Stimulated activated effector memory CD8-positive, alpha-beta T cell treated with anti-CD3 and anti-CD28 coated beads, Interleukin-12 subunit alpha, Interleukin-12 subunit beta, amount 100 ng/mL, for 72 hours (primary cell): ENCODE data around the gene ZNF493.
A peak's percentile ranks its signal among the peaks of the same experiment; 100 is the strongest.

ENCODE experiments used
- ATAC-seq: fragments of 150-1000 bp; cut with Tn5 transposase; 2 replicates; pipeline ENCODE4 v1.10.0; 2021
- DNase-seq, 2 donors: peaks; one replicate each; pipeline ENCODE4 v3.0.0; 2021 to 2022; ENCODE audit warnings: low spot score in 2 of 2
- H3K27ac Mint-ChIP-seq: one replicate; pipeline ENCODE4 v1.8.0; 2022; ENCODE audit warnings: mild to moderate bottlenecking, mixed read lengths
- H3K36me3 Mint-ChIP-seq: one replicate; pipeline ENCODE4 v1.8.0; 2022; ENCODE audit warnings: mild to moderate bottlenecking, mixed read lengths
- H3K4me1 Mint-ChIP-seq: one replicate; pipeline ENCODE4 v1.8.0; 2022; ENCODE audit warnings: mixed read lengths
- H3K4me3 Mint-ChIP-seq: one replicate; pipeline ENCODE4 v1.8.0; 2022; ENCODE audit warnings: mild to moderate bottlenecking, mixed read lengths
- H3K9me3 Mint-ChIP-seq: one replicate; pipeline ENCODE4 v1.8.0; 2022; ENCODE audit warnings: mixed read lengths

The ZNF493 gene

DNA sequence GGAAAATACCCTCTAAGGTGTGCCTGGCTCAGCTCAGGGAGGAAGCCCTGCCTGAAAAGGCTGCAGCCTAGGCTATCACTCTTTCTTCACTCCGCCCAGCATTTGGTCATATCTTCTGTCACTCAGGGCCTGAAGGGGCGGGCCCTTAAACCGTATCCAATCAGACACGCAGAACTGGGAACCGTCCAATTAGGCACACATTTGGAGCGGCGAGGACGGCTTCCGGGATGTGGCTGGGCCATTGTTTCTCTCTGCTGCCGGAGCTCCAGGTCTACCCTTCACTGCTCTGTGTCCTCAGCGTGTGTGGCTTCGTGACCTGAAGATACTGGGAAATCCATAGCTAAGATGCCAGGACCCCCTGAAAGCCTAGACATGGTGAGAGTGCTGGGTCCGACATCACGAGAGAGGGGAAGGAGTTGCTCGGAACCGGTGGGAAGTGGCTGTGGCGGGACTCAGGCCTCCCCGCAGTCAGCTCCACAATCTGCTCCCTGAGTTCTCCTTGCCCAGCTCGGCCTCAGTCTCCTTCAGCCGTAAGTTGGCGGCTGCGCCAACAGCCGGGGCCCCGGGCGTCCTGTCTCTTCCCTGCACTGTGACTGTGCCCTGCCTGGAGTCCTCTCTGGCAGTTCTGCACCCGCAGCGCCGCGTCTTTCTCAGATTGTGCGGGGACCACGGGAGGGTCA, at the start of gene ZNF493:
ZNF493 (plus strand) TSS at position 241 of the 680 bp plus-strand sequence; CDS start at position 346, 105 bp downstream.
- Mint-ChIP-seq H3K9me3 (peaks cover 3% of the 10 kb centered on the region), H3K36me3 (peaks cover 42% of the 10 kb centered on the region), H3K4me3 (peak within 1 kb of the TSS; percentile 90), H3K27ac (peak within 1 kb of the TSS; percentile 91), H3K4me1 (peaks cover 27% of the 10 kb centered on the region)
- DNase-seq (peak; percentile 68 to 92), ATAC-seq (peak; percentile 100)

DNA sequence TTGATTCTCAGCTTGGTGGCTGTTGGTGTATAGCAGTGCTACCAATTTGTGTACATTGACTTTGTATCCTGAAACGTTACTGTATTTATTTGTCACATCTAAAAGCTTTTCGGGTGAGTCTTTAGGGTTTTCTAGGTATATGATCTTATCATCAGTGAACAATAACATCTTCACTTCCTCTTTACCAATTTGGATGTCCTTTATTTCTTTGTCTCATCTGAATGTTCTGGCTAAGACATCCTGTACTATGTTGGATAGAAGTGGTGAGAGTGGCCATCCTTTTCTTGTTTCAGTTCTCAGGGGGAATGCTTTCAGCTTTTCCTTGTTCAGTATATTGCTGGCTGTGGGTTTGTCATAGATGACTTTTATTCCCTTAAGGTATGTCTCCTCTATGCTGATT, 44.1 kb upstream of the ZNF493 start:
- Mint-ChIP-seq H3K9me3 (peaks cover 11% of the 10 kb centered on the region), H3K36me3 (no peaks in the 10 kb centered on the region), H3K27ac (no peak overlapping the region), H3K4me1 (no peaks in the 10 kb centered on the region), H3K4me3 (no peak overlapping the region)
- ATAC-seq, result no peak
- DNase-seq, result no peak

DNA sequence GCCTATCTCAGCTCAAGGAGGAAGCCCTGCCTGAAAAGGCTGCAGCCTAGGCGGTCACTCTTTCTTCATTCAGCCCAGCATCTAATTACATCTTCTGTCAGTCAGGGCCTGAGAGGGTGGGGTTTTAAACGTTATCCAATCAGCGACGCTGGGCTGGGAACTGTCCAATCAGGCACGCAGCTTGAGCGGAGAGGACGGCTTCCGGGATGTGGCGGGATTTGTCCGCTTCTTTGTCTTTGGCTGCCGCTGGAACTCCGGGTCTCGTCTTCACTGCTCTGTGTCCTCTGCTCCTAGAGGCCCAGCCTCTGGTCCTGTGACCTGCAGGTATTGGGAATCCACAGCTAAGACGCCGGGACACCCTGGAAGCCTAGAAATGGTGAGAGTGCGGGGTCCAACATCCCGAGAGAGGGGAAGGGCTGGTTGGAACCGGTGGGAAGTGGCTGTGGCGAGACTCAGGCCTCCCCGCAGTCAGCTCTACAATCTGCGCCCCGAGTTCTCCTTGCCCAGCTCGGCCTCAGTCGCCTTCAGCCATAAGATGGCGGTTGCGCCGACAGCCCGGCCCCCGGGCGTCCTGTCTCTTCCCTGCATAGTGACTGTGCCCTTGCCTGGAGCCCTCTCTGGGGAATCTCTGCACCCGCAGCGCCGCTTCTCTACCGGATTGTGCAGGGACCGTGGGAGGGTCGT, 38.0 kb upstream of the ZNF493 start, which contains the start of gene ZNF738:
ZNF738 (plus strand) TSS at position 233 of the 684 bp plus-strand sequence; CDS start at position 374, 141 bp downstream.
- Mint-ChIP-seq H3K4me1 (peaks cover 7% of the 10 kb centered on the region), H3K4me3 (peak within 1 kb of the TSS; percentile 99), H3K27ac (peak within 1 kb of the TSS; percentile 97), H3K9me3 (no peaks in the 10 kb centered on the region), H3K36me3 (peaks cover 42% of the 10 kb centered on the region)
- DNase-seq, result peak; percentile 65 to 86
- ATAC-seq, result peak; percentile 99

DNA sequence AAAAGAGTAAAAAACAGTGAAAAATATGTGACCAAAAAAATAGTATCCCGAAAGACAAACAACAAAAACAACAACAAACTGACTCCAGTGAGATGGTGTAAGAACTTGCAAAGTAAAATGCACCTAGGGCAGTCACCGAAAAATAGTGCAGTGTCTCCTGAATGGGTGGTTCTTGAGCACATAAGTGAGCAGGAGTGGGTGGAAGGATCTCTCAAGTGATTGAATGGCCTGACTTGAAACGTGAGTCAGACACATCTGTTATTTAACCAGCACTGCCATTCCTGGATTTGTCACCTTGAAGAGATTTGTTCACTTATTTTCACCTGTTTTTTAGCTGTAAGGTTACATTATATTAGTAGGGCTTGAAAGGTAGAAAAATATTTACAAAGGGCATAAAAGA, 34.6 kb upstream of the ZNF493 start:
- peaks cover 7% of the 10 kb centered on the region for H3K4me1 Mint-ChIP-seq
- peaks cover 3% of the 10 kb centered on the region for H3K9me3 Mint-ChIP-seq
- no peak overlapping the region for H3K4me3 Mint-ChIP-seq
- ATAC-seq (no peak), DNase-seq (no peak)
- H3K36me3 Mint-ChIP-seq, result peaks cover 67% of the 10 kb centered on the region
- H3K27ac Mint-ChIP-seq, result no peak overlapping the region

DNA sequence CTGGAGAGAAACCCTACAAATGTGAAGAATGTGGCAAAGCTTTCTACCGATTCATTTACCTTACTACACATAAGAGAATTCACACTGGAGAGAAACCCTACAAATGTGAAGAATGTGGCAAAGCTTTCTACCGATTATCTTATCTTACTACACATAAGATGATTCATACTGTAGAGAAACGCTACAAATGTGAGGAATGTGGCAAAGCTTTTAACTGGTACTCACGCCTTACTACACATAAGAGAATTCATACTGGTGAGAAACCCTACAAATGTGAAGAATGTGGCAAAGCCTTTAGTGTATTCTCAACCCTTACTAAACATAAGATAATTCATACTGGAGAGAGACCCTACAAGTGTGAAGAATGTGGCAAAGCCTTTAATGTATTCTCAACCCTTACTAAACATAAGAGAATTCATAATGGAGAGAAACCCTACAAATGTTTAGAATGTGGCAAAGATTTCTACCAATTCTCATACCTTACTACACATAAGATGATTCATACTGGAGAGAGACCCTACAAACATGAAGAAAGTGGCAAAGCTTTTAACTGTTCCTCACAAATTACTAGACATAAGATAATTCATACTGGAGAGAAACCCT, 12.9 kb upstream of the ZNF493 start:
- DNase-seq, result no peak
- H3K36me3 Mint-ChIP-seq, result peaks cover 36% of the 10 kb centered on the region

DNA sequence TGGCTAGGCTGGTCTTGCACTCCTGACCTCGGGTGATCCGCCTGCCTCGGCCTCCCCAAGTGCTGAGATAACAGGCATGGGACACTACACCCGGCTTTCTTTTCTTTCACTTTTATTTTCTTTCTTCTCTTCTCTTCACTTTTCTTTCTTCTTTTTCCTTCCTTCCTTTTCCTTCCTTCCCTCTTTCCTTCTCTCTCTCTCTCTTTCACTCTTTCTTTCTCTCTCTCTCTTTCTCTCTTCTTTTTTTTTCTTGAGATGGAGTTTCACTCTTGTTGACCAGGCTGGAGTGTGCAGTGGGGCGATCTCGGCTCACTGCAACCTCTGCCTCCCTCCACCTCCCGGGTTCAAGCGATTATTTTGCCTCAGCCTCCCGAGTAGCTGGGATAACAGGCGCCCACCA, 812 bp upstream of the ZNF493 start:
- ATAC-seq, result no peak
- Mint-ChIP-seq H3K9me3 (peaks cover 3% of the 10 kb centered on the region), H3K36me3 (peaks cover 36% of the 10 kb centered on the region), H3K4me3 (peak overlapping the region; percentile 90), H3K27ac (no peak overlapping the region), H3K4me1 (peaks cover 26% of the 10 kb centered on the region)
- no peak for DNase-seq

More for the DNA sequence above, 12.9 kb upstream of the ZNF493 start:
- Mint-ChIP-seq H3K4me3 (no peak overlapping the region), H3K4me1 (no peaks in the 10 kb centered on the region), H3K27ac (no peak overlapping the region), H3K9me3 (peaks cover 40% of the 10 kb centered on the region)
- no peak for ATAC-seq

DNA sequence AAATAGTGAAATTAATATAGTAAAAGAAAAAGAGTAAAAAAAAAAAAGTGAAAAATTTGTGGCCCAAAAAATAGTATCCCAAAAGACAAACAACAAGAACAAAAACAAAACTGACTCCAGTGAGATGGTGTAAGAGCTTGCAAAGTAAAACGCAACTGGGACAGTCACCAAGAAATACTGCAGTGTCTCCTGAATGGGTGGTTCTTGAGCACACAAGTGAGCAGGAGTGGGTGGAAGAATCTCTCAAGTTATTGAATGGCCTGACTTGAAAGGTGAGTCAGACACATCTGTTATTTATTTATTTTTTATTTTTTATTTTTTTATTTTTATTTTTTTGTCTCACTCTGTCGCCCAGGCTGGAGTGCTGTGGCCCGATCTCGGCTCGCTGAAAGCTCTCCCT, 1.9 kb downstream of the ZNF493 start:
- Mint-ChIP-seq H3K4me3 (no peak overlapping the region), H3K27ac (no peak overlapping the region), H3K4me1 (peaks cover 39% of the 10 kb centered on the region), H3K36me3 (peaks cover 47% of the 10 kb centered on the region), H3K9me3 (no peaks in the 10 kb centered on the region)
- ATAC-seq (no peak), DNase-seq (no peak)

DNA sequence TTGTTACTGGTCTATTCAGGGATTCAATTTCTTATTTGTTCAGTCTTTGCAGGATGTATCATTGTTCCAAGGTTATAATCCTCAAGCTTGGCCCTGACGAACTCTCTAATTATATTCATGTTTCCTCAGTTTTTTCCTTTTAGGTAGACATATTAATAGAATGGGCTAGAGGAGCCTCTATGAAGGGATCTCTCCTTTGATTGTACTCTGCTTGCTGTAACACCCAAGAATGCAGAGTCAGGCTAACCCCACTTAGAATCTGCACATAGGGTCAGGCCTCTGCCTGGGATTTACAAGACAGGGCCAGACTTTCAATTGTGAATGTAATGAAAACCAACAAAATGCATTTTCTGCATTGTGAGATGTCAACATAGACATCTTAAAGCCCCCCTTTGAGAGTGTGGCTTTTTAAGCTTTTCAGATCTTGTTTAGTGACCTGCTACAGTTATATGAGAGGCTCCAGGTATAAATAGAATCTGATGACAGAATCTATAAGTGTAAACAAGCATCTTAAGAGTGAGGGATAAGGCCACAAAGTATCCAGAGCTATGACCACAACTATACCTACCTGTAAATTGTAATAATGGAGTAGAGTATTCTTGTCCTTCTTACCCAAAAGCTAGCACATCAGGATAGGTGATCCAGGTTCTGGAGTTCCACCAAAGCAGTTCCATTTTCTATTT, 5.5 kb downstream of the ZNF493 start:
- ATAC-seq (no peak), DNase-seq (no peak)
- Mint-ChIP-seq H3K36me3 (peaks cover 70% of the 10 kb centered on the region), H3K4me3 (no peak overlapping the region), H3K4me1 (peaks cover 34% of the 10 kb centered on the region), H3K27ac (peak overlapping the region; percentile 55), H3K9me3 (no peaks in the 10 kb centered on the region)

DNA sequence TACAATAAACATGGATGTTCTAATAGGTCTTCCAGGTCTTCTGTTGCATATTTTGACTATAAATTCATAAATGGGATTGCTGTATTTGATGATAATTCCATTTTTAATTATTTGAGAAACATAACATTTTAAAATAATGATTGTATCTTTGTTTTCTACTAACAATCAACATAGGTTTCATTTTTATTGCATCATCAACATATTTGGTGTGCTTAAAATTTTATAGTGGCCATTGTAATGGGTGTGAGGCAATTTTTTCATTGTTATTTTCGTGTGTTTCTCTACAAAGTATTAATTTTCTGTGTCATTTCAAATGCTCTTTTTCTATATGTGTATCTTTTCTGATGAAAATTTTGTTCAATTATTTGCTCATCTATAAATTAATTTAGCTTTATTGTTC, 13.2 kb downstream of the ZNF493 start:
- DNase-seq (no peak), ATAC-seq (no peak)
- Mint-ChIP-seq H3K27ac (no peak overlapping the region), H3K9me3 (peaks cover 7% of the 10 kb centered on the region), H3K4me3 (no peak overlapping the region), H3K36me3 (peaks cover 81% of the 10 kb centered on the region), H3K4me1 (no peaks in the 10 kb centered on the region)

DNA sequence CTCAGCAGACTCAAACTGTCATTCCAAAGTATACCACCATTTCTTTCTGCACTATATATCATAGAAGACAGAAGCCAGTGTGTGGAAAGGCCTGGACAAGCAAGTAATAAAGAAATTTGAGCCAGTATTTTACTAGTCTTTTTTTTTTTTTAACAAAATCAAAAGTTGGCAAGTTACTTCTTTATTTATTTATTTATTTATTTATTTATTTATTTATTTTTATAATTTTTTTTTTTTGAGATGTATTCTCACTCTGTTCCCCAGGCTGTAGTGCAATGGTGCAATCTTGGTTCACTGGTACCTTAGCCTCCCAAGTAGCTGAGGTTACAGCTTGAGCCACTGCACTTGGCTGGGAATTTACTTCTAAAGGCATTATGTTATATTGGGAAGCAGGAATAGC, 25.3 kb downstream of the ZNF493 start:
- Mint-ChIP-seq H3K9me3 (peaks cover 38% of the 10 kb centered on the region), H3K4me1 (no peaks in the 10 kb centered on the region), H3K27ac (no peak overlapping the region), H3K4me3 (no peak overlapping the region), H3K36me3 (peaks cover 17% of the 10 kb centered on the region)
- no peak for DNase-seq
- ATAC-seq, result no peak

DNA sequence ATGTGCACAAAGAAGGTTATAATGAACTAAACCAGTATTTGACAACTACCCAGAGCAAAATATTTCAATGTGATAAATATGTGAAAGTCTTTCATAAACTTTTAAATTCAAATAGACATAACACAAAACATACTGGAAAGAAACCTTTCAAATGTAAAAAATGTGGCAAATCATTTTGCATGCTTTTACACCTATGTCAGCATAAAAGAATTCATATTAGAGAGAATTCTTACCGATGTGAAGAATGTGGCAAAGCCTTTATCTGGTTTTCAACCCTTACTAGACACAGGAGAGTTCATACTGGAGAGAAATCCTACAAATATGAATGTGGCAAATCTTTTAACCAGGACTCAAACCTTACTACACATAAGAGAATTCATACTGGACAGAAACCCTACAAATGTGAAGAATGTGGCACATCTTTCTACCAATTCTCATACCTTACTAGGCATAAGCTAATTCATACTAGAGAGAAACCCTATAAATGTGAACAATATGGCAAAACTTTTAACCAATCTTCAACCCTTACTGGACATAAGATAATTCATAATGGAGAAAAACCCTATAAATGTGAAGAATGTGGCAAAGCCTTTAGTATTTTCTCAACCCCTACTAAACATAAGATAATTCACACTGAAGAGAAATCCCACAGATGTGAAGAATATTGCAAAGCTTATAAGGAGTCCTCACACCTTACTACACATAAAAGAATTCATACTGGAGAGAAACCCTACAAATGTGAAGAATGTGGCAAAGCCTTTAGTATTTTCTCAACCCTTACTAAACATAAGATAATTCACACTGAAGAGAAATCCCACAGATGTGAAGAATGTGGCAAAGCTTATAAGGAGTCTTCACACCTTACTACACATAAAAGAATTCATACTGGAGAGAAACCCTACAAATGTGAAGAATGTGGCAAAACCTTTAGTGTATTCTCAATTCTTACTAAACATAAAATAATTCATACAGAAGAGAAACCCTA, 26.4 kb downstream of the ZNF493 start:
- ATAC-seq, result no peak
- H3K9me3 Mint-ChIP-seq, result peaks cover 33% of the 10 kb centered on the region

DNA sequence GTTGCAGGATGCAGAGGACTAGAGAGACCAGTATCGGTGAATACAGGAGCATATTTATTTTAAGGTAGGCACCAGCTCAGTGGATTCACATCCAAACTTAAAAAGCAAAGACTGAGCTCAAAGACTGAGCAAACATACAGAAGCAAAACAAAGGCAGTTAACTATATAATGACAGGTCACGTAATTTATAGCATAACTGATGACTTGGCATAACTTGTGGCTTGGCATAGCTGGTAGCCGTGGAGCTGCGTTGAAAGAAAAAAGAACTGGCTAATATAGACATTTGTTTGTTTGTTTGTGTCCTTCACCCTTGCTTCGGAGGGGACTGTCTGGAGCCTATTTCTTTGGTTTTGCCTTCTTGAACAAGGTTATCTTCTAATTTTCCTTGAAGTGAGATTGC, 33.7 kb downstream of the ZNF493 start:
- ATAC-seq (no peak), DNase-seq (no peak)
- no peak overlapping the region for H3K4me3 Mint-ChIP-seq
- H3K9me3 Mint-ChIP-seq, result peaks cover 18% of the 10 kb centered on the region
- no peaks in the 10 kb centered on the region for H3K4me1 Mint-ChIP-seq
- H3K36me3 Mint-ChIP-seq, result no peaks in the 10 kb centered on the region
- no peak overlapping the region for H3K27ac Mint-ChIP-seq

More for the DNA sequence above, 26.4 kb downstream of the ZNF493 start:
- Mint-ChIP-seq H3K4me3 (no peak overlapping the region), H3K36me3 (peaks cover 11% of the 10 kb centered on the region), H3K27ac (no peak overlapping the region), H3K4me1 (no peaks in the 10 kb centered on the region)
- DNase-seq, result no peak

DNA sequence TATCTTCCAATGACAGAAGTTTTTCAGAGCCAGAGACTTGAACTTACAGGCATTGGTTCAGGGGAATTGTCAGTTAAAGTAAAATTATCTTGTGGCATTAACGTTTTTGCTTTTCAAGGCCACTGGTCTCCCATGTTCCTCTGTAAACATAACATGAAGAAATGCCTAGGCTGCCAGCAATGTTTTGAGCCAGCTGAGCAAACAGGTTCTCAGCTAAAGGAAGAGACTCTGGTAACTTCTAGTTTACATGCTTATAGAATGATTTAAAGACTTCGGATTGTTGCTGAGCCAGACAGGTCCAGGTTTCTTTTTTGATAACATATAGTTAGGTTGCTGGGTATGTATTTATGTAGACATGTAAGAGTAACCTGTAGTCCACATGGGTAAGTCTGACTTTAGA, 35.7 kb downstream of the ZNF493 start:
- Mint-ChIP-seq H3K36me3 (no peaks in the 10 kb centered on the region), H3K9me3 (peaks cover 20% of the 10 kb centered on the region)

DNA sequence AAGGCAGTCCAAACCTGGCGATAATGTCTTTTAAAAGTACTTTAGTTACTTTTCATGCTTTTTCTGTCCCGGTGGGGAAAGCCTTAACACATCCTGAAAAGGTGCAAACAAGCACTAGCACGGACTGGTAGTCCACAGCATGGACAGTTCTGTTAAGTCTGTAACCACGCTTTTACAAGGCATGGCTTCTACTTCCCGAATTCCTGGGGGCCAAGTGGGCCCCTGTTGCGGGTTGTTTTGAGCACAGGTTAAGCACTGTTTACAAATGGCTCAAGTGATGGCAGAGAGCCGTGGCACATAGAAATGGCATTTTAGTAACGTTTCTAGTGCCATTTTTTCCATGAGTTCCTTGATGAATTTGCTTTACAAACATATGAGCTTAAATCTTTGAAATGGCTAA, 37.6 kb downstream of the ZNF493 start:
- peaks cover 25% of the 10 kb centered on the region for H3K9me3 Mint-ChIP-seq
- no peak for ATAC-seq
- DNase-seq, result no peak
- H3K4me3 Mint-ChIP-seq, result no peak overlapping the region
- H3K4me1 Mint-ChIP-seq, result no peaks in the 10 kb centered on the region
- no peaks in the 10 kb centered on the region for H3K36me3 Mint-ChIP-seq
- H3K27ac Mint-ChIP-seq, result no peak overlapping the region

More for the DNA sequence above, 35.7 kb downstream of the ZNF493 start:
- Mint-ChIP-seq H3K4me1 (no peaks in the 10 kb centered on the region), H3K4me3 (no peak overlapping the region), H3K27ac (no peak overlapping the region)
- ATAC-seq (no peak), DNase-seq (no peak)
